DND-41 (cell line): ENCODE measurements around the gene KAZN.

ENCODE experiments used
- ATAC-seq: fragments of 200-7000 bp; cut with Tn5 transposase; 3 replicates; pipeline ENCODE4 v1.9.1; 2021; ENCODE audit warnings: low read depth; ENCODE audit not compliant: insufficient read depth
- DNase-seq: peaks from one replicate; pipeline ENCODE4 v3.0.0-alpha.2; 2020
- H2AFZ ChIP-seq: 2 replicates; pipeline ENCODE4 v1.6.0; 2012; ENCODE audit warnings: low read depth, low read length
- H3K27ac ChIP-seq: 2 replicates; pipeline ENCODE4 v1.5.1; 2012; ENCODE audit warnings: low read length, inconsistent platforms
- H3K27me3 ChIP-seq: fragments of 200-600 bp; sonication (generic); 2 replicates; pipeline ENCODE4 v1.6.0; 2012; ENCODE audit warnings: low read length, mild to moderate bottlenecking, inconsistent platforms; ENCODE audit not compliant: insufficient read depth, poor library complexity
- H3K36me3 ChIP-seq: 2 replicates; pipeline ENCODE4 v1.5.1; 2012; ENCODE audit warnings: low read length, inconsistent platforms; ENCODE audit not compliant: insufficient read depth
- H3K4me1 ChIP-seq: 2 replicates; pipeline ENCODE4 v1.5.1; 2012; ENCODE audit warnings: mild to moderate bottlenecking, low read length; ENCODE audit not compliant: insufficient read depth
- H3K4me2 ChIP-seq: 2 replicates; pipeline ENCODE4 v1.6.0; 2012; ENCODE audit warnings: mild to moderate bottlenecking, moderate library complexity, low read length, inconsistent platforms; ENCODE audit not compliant: insufficient read depth
- H3K4me3 ChIP-seq, 2 experiments: fragments of 200-600 bp in 1 of 2; shearing (Covaris generic) in 1 of 2; 2 replicates each; pipeline ENCODE4 v1.5.1; 2012 to 2016; ENCODE audit warnings: inconsistent platforms in 2 of 2, low read length in 2 of 2, mild to moderate bottlenecking in 2 of 2, low read depth in 1 of 2, moderate library complexity in 1 of 2
- H3K79me2 ChIP-seq: 2 replicates; pipeline ENCODE4 v1.6.0; 2012; ENCODE audit warnings: low read length, inconsistent platforms; ENCODE audit not compliant: insufficient read depth
- H3K9ac ChIP-seq: 2 replicates; pipeline ENCODE4 v1.6.0; 2012; ENCODE audit warnings: low read depth, mild to moderate bottlenecking, inconsistent platforms, low read length, moderate library complexity
- H3K9me3 ChIP-seq: 2 replicates; pipeline ENCODE4 v1.5.1; 2012; ENCODE audit warnings: low read length, moderate library complexity, mild to moderate bottlenecking, inconsistent platforms; ENCODE audit not compliant: insufficient read depth, severe bottlenecking
- H4K20me1 ChIP-seq: 2 replicates; pipeline ENCODE4 v1.6.0; 2012; ENCODE audit warnings: low read length; ENCODE audit not compliant: insufficient read depth
- CTCF ChIP-seq: IDR thresholded peaks from 2 replicates; pipeline ENCODE4 v1.5.1; 2012; ENCODE audit warnings: borderline replicate concordance, low read length, moderate library complexity, mild to moderate bottlenecking; ENCODE audit not compliant: poor library complexity, severe bottlenecking; ENCODE audit errors: extremely low read depth
- EZH2 ChIP-seq: IDR thresholded peaks from 3 replicates; pipeline ENCODE4 v1.6.1; 2012; ENCODE audit warnings: borderline replicate concordance, low read depth, mild to moderate bottlenecking, moderate library complexity, low read length, inconsistent platforms; ENCODE audit not compliant: severe bottlenecking

KAZN gene

GRCh38 chr1:15008783-15009729, 410.6 kb downstream of the KAZN start:
- TF ChIP-seq EZH2 (no peak), CTCF (no peak)
- H3K4me1 ChIP-seq = no peaks in the 10 kb centered on the region
- no peak overlapping the region for H3K9ac ChIP-seq
- no peaks in the 10 kb centered on the region for H3K79me2 ChIP-seq
- no peaks in the 10 kb centered on the region for H3K36me3 ChIP-seq
- H3K27ac ChIP-seq = no peak overlapping the region
- H3K9me3 ChIP-seq = no peaks in the 10 kb centered on the region
- H2AFZ ChIP-seq = no peak overlapping the region
- H3K27me3 ChIP-seq = no peaks in the 10 kb centered on the region
- ATAC-seq (no peak), DNase-seq (no peak)
- H4K20me1 ChIP-seq = peaks cover 16% of the 10 kb centered on the region
- no peak overlapping the region for H3K4me3 ChIP-seq
- no peak overlapping the region for H3K4me2 ChIP-seq

- Histone ChIP-seq H3K27me3 (no peaks in the 10 kb centered on the region), H3K9ac (no peak overlapping the region), H3K9me3 (no peaks in the 10 kb centered on the region), H3K36me3 (no peaks in the 10 kb centered on the region), H3K4me3 (no peak overlapping the region), H3K4me1 (no peaks in the 10 kb centered on the region), H3K4me2 (no peak overlapping the region), H4K20me1 (peaks cover 21% of the 10 kb centered on the region), H2AFZ (no peak overlapping the region), H3K27ac (no peak overlapping the region), H3K79me2 (no peaks in the 10 kb centered on the region; the same call in 1 of the 2 replicates)
- TF ChIP-seq EZH2 = no peak
- TF ChIP-seq CTCF = no peak
- ATAC-seq (no peak), DNase-seq (no peak)
Measured at GRCh38 chr1:15011160-15011559, 412.7 kb downstream of the KAZN start.

- ATAC-seq (no peak), DNase-seq (no peak)
- Histone ChIP-seq H3K27me3 (no peaks in the 10 kb centered on the region), H3K27ac (no peak overlapping the region), H3K4me1 (no peaks in the 10 kb centered on the region), H2AFZ (no peak overlapping the region), H3K79me2 (no peaks in the 10 kb centered on the region; the same call in 1 of the 2 replicates), H4K20me1 (peaks cover 25% of the 10 kb centered on the region), H3K9ac (no peak overlapping the region), H3K4me3 (no peak overlapping the region), H3K36me3 (no peaks in the 10 kb centered on the region), H3K4me2 (no peak overlapping the region), H3K9me3 (no peaks in the 10 kb centered on the region)
- TF ChIP-seq CTCF (no peak), EZH2 (no peak)
Measured at GRCh38 chr1:15011661-15012060, 413.2 kb downstream of the KAZN start.
